DND-41 (cell line): Measurements from ENCODE around the gene PTBP3.
"Not testable (repeated sequence)": the region's sequence is repeated elsewhere in the genome, so short reads cannot be mapped to it uniquely, and the experiment has no call there.

ENCODE experiments used
- ATAC-seq: fragments of 200-7000 bp; cut with Tn5 transposase; 3 replicates; pipeline ENCODE4 v1.9.1; 2021; ENCODE audit warnings: low read depth; ENCODE audit not compliant: insufficient read depth
- DNase-seq: peaks from one replicate; pipeline ENCODE4 v3.0.0-alpha.2; 2020
- H2AFZ ChIP-seq: 2 replicates; pipeline ENCODE4 v1.6.0; 2012; ENCODE audit warnings: low read depth, low read length
- H3K27ac ChIP-seq: 2 replicates; pipeline ENCODE4 v1.5.1; 2012; ENCODE audit warnings: low read length, inconsistent platforms
- H3K27me3 ChIP-seq: fragments of 200-600 bp; sonication (generic); 2 replicates; pipeline ENCODE4 v1.6.0; 2012; ENCODE audit warnings: low read length, mild to moderate bottlenecking, inconsistent platforms; ENCODE audit not compliant: insufficient read depth, poor library complexity
- H3K36me3 ChIP-seq: 2 replicates; pipeline ENCODE4 v1.5.1; 2012; ENCODE audit warnings: low read length, inconsistent platforms; ENCODE audit not compliant: insufficient read depth
- H3K4me1 ChIP-seq: 2 replicates; pipeline ENCODE4 v1.5.1; 2012; ENCODE audit warnings: mild to moderate bottlenecking, low read length; ENCODE audit not compliant: insufficient read depth
- H3K4me2 ChIP-seq: 2 replicates; pipeline ENCODE4 v1.6.0; 2012; ENCODE audit warnings: mild to moderate bottlenecking, moderate library complexity, low read length, inconsistent platforms; ENCODE audit not compliant: insufficient read depth
- H3K4me3 ChIP-seq, 2 experiments: fragments of 200-600 bp in 1 of 2; shearing (Covaris generic) in 1 of 2; 2 replicates each; pipeline ENCODE4 v1.5.1; 2012 to 2016; ENCODE audit warnings: inconsistent platforms in 2 of 2, low read length in 2 of 2, mild to moderate bottlenecking in 2 of 2, low read depth in 1 of 2, moderate library complexity in 1 of 2
- H3K79me2 ChIP-seq: 2 replicates; pipeline ENCODE4 v1.6.0; 2012; ENCODE audit warnings: low read length, inconsistent platforms; ENCODE audit not compliant: insufficient read depth
- H3K9ac ChIP-seq: 2 replicates; pipeline ENCODE4 v1.6.0; 2012; ENCODE audit warnings: low read depth, mild to moderate bottlenecking, inconsistent platforms, low read length, moderate library complexity
- H3K9me3 ChIP-seq: 2 replicates; pipeline ENCODE4 v1.5.1; 2012; ENCODE audit warnings: low read length, moderate library complexity, mild to moderate bottlenecking, inconsistent platforms; ENCODE audit not compliant: insufficient read depth, severe bottlenecking
- H4K20me1 ChIP-seq: 2 replicates; pipeline ENCODE4 v1.6.0; 2012; ENCODE audit warnings: low read length; ENCODE audit not compliant: insufficient read depth
- CTCF ChIP-seq: IDR thresholded peaks from 2 replicates; pipeline ENCODE4 v1.5.1; 2012; ENCODE audit warnings: borderline replicate concordance, low read length, moderate library complexity, mild to moderate bottlenecking; ENCODE audit not compliant: poor library complexity, severe bottlenecking; ENCODE audit errors: extremely low read depth
- EZH2 ChIP-seq: IDR thresholded peaks from 3 replicates; pipeline ENCODE4 v1.6.1; 2012; ENCODE audit warnings: borderline replicate concordance, low read depth, mild to moderate bottlenecking, moderate library complexity, low read length, inconsistent platforms; ENCODE audit not compliant: severe bottlenecking

The PTBP3 gene

GRCh38 chr9:112273876-112274275 lies 59.5 kb downstream of the PTBP3 start:
- Histone ChIP-seq H2AFZ (no peak overlapping the region), H3K4me3 (no peak overlapping the region), H3K36me3 (peaks cover 12% of the 10 kb centered on the region; the same call in 1 of the 2 replicates), H3K27ac (no peak overlapping the region), H3K27me3 (no peaks in the 10 kb centered on the region), H3K4me2 (no peak overlapping the region), H3K79me2 (peaks cover 86% of the 10 kb centered on the region), H4K20me1 (peaks cover 9% of the 10 kb centered on the region; the same call in 1 of the 2 replicates), H3K9me3 (no peaks in the 10 kb centered on the region), H3K4me1 (no peaks in the 10 kb centered on the region), H3K9ac (no peak overlapping the region)
- TF ChIP-seq EZH2 (no peak), CTCF (no peak)
- no peak for DNase-seq
- ATAC-seq: no peak

- TF ChIP-seq EZH2: no peak
- Histone ChIP-seq H3K9me3 (no peaks in the 10 kb centered on the region), H3K4me1 (no peaks in the 10 kb centered on the region), H3K9ac (no peak overlapping the region), H3K27ac (no peak overlapping the region), H3K4me2 (no peak overlapping the region), H3K27me3 (no peaks in the 10 kb centered on the region), H4K20me1 (peaks cover 5% of the 10 kb centered on the region; the same call in 1 of the 2 replicates), H3K79me2 (peaks cover 64% of the 10 kb centered on the region), H3K4me3 (no peak overlapping the region), H2AFZ (no peak overlapping the region), H3K36me3 (peaks cover 18% of the 10 kb centered on the region; the same call in 1 of the 2 replicates)
- DNase-seq (no peak), ATAC-seq (no peak)
Measured at GRCh38 chr9:112271466-112272098, 61.8 kb downstream of the PTBP3 start.

- no peak for ATAC-seq
- Histone ChIP-seq H3K27ac (no peak overlapping the region), H3K4me2 (no peak overlapping the region), H3K79me2 (peaks cover 45% of the 10 kb centered on the region), H3K9ac (no peak overlapping the region), H3K27me3 (no peaks in the 10 kb centered on the region), H3K4me1 (no peaks in the 10 kb centered on the region), H4K20me1 (peaks cover 3% of the 10 kb centered on the region; the same call in 1 of the 2 replicates), H2AFZ (no peak overlapping the region), H3K9me3 (no peaks in the 10 kb centered on the region), H3K36me3 (peaks cover 24% of the 10 kb centered on the region; the same call in 1 of the 2 replicates), H3K4me3 (no peak overlapping the region)
- TF ChIP-seq CTCF: no peak
- no peak for TF ChIP-seq EZH2
- DNase-seq: no peak
Measured at GRCh38 chr9:112268413-112268812, 65.0 kb downstream of the PTBP3 start.

GRCh38 chr9:112267086-112267485 lies 66.3 kb downstream of the PTBP3 start:
- not testable (repeated sequence) for H3K27ac ChIP-seq, H3K9me3 ChIP-seq, H3K4me2 ChIP-seq, H3K4me3 ChIP-seq, ATAC-seq, H2AFZ ChIP-seq, H3K27me3 ChIP-seq, H3K4me1 ChIP-seq, H4K20me1 ChIP-seq, H3K9ac ChIP-seq, DNase-seq
- Histone ChIP-seq H3K36me3 (peaks cover 28% of the 10 kb centered on the region; the same call in 1 of the 2 replicates), H3K79me2 (peaks cover 33% of the 10 kb centered on the region)
